PC-9 (cell line): ENCODE data around the gene NFIA. TPM values are rescaled to one million over a fixed set of nuclear protein-coding genes. Genes with fewer than 3 reads are reported as not detected.

Source experiments
- BruUV-seq: library from RNA; stranded (reverse); fragments of 400-500 nt; replicated peaks from 2 replicates; lab custom pipeline; 2021; lab: Mats Ljungman, UMichigan
- CTCF ChIA-PET: fragments of 300-600 bp; sonication (Branson Sonifier 250); formaldehyde crosslinking; loops from one replicate; lab custom pipeline; 2022; ENCODE audit warnings: antibody characterized with exemption; lab: Charles Lee
- POLR2A ChIA-PET: fragments of 300-600 bp; sonication (Branson Sonifier 250); formaldehyde crosslinking; loops from one replicate; lab custom pipeline; 2022; ENCODE audit warnings: antibody characterized with exemption; ENCODE audit not compliant: unreplicated experiment; lab: Charles Lee
- DNase-seq, 2 experiments: peaks; one replicate each; pipeline versions ENCODE4 v3.0.0 to v3.0.0-alpha.2; 2015 to 2022; ENCODE audit warnings: mixed read lengths in 1 of 2
- H2AFZ ChIP-seq: fragments of 200-600 bp; sonication (generic); 2 replicates; pipeline ENCODE4 v1.8.1; 2017; ENCODE audit warnings: antibody characterized with exemption
- H3F3A ChIP-seq: fragments of 200-600 bp; sonication (generic); 2 replicates; pipeline ENCODE4 v1.8.1; 2017; ENCODE audit warnings: antibody characterized with exemption, mild to moderate bottlenecking, low read depth; ENCODE audit not compliant: insufficient read depth
- H3K27ac ChIP-seq: fragments of 200-600 bp; sonication (generic); 2 replicates; pipeline ENCODE4 v1.6.1; 2016; ENCODE audit warnings: mixed run types
- H3K27me3 ChIP-seq: fragments of 200-600 bp; sonication (generic); 2 replicates; pipeline ENCODE4 v1.6.1; 2016; ENCODE audit warnings: low read depth, mixed run types; ENCODE audit not compliant: insufficient read depth
- H3K36me3 ChIP-seq: fragments of 200-600 bp; sonication (generic); 2 replicates; pipeline ENCODE4 v1.6.1; 2016; ENCODE audit warnings: low read depth, mixed run types
- H3K4me1 ChIP-seq: fragments of 200-600 bp; sonication (generic); replicated peaks from 2 replicates; pipeline ENCODE4 v1.6.1; 2016; ENCODE audit warnings: mixed run types; ENCODE audit not compliant: insufficient read depth
- H3K4me2 ChIP-seq: fragments of 200-600 bp; sonication (generic); 2 replicates; pipeline ENCODE4 v1.6.1; 2017; ENCODE audit warnings: mixed run types
- H3K4me3 ChIP-seq: fragments of 200-600 bp; sonication (generic); 2 replicates; pipeline ENCODE4 v1.6.1; 2016; ENCODE audit warnings: mixed run types
- H3K79me2 ChIP-seq: fragments of 200-600 bp; sonication (generic); 2 replicates; pipeline ENCODE4 v1.6.1; 2017; ENCODE audit warnings: low read depth, mixed run types
- H3K9me2 ChIP-seq: fragments of 200-600 bp; sonication (generic); 2 replicates; pipeline ENCODE4 v1.8.1; 2017; ENCODE audit warnings: mild to moderate bottlenecking; ENCODE audit not compliant: insufficient read depth
- H3K9me3 ChIP-seq: fragments of 200-600 bp; sonication (generic); 2 replicates; pipeline ENCODE4 v1.8.1; 2016; ENCODE audit warnings: low read depth; ENCODE audit not compliant: insufficient read depth
- H4K20me1 ChIP-seq: fragments of 200-600 bp; sonication (generic); 2 replicates; pipeline ENCODE4 v1.8.1; 2017; ENCODE audit not compliant: insufficient read depth
- CTCF ChIP-seq: fragments of 200-600 bp; sonication (generic); conservative IDR thresholded peaks from 2 replicates; pipeline ENCODE4 v1.6.1; 2017; ENCODE audit warnings: mixed run types, antibody characterized with exemption, mild to moderate bottlenecking, moderate library complexity
- EZH2 ChIP-seq: fragments of 200-600 bp; sonication (generic); IDR thresholded peaks from 2 replicates; pipeline ENCODE4 v1.8.0; 2017; ENCODE audit warnings: antibody characterized with exemption, low read depth
- intact Hi-C: fragments of 100-400 bp; cut with micrococcal nuclease; formaldehyde crosslinking; loops from one replicate; pipeline ENCODE4 v1.10.0; 2022; ENCODE audit not compliant: unreplicated experiment
- total RNA-seq: library from RNA; stranded (reverse); gene quantifications from 2 replicates; pipeline ENCODE4 v1.2.3, GENCODE V29; 2021

NFIA gene
- total RNA-seq, 1 experiment from 2014 or later: 26.7 TPM

GRCh38 chr1:61459345-61459744 is 377.0 kb downstream of the NFIA start:
- no peaks in the 10 kb centered on the region for H3K9me2 ChIP-seq
- no peak overlapping the region for H2AFZ ChIP-seq
- TF ChIP-seq EZH2: no peak
- no peaks in the 10 kb centered on the region for H3K36me3 ChIP-seq
- H3K9me3 ChIP-seq: no peaks in the 10 kb centered on the region
- H3K79me2 ChIP-seq: no peaks in the 10 kb centered on the region
- H3F3A ChIP-seq: no peaks in the 10 kb centered on the region
- intact Hi-C loops: loop anchor here (10.0 kb wide), 4 partner anchors 125 to 485 kb away; no protein-coding TSS in a partner anchor
- H4K20me1 ChIP-seq: no peaks in the 10 kb centered on the region
- no peaks in the 10 kb centered on the region for H3K27me3 ChIP-seq
- no peak overlapping the region for H3K4me3 ChIP-seq
- ChIA-PET POLR2A (no interaction called here), CTCF (no interaction called here)
- H3K4me2 ChIP-seq: no peak overlapping the region
- H3K27ac ChIP-seq: no peak overlapping the region
- no peak for DNase-seq
- H3K4me1 ChIP-seq: no peaks in the 10 kb centered on the region
- BruUV-seq: no TSS peak

DNA sequence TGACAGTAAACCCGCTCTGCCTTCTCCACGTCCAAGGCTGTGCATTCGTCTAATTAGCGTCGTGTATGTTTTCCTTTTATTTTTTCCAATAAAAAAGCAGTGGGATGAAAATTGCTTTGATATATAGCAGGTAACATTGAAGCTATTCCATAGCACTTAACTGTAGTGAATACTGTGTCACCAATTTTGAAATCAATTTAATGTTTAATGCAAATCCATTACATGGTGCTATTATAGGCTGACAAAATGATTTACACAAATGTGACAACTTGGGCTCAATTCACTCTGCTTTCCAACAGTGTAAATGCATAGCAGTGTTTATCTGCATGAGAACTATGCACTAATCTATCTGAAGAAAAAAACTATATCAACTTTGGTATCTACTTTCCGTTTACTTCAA is 377.8 kb downstream of the NFIA start:
- Histone ChIP-seq H3K36me3 (no peaks in the 10 kb centered on the region), H3F3A (no peaks in the 10 kb centered on the region), H4K20me1 (no peaks in the 10 kb centered on the region), H3K27me3 (no peaks in the 10 kb centered on the region), H2AFZ (no peak overlapping the region), H3K27ac (no peak overlapping the region), H3K4me3 (no peak overlapping the region), H3K9me2 (no peaks in the 10 kb centered on the region), H3K4me2 (no peak overlapping the region), H3K79me2 (no peaks in the 10 kb centered on the region), H3K4me1 (no peaks in the 10 kb centered on the region), H3K9me3 (no peaks in the 10 kb centered on the region)
- TF ChIP-seq EZH2 (no peak), CTCF (no peak)
- CTCF ChIA-PET: no interaction called here
- no peak for DNase-seq
- no TSS peak for BruUV-seq
- POLR2A ChIA-PET: no interaction called here
- intact Hi-C loops: no loop called here

DNA sequence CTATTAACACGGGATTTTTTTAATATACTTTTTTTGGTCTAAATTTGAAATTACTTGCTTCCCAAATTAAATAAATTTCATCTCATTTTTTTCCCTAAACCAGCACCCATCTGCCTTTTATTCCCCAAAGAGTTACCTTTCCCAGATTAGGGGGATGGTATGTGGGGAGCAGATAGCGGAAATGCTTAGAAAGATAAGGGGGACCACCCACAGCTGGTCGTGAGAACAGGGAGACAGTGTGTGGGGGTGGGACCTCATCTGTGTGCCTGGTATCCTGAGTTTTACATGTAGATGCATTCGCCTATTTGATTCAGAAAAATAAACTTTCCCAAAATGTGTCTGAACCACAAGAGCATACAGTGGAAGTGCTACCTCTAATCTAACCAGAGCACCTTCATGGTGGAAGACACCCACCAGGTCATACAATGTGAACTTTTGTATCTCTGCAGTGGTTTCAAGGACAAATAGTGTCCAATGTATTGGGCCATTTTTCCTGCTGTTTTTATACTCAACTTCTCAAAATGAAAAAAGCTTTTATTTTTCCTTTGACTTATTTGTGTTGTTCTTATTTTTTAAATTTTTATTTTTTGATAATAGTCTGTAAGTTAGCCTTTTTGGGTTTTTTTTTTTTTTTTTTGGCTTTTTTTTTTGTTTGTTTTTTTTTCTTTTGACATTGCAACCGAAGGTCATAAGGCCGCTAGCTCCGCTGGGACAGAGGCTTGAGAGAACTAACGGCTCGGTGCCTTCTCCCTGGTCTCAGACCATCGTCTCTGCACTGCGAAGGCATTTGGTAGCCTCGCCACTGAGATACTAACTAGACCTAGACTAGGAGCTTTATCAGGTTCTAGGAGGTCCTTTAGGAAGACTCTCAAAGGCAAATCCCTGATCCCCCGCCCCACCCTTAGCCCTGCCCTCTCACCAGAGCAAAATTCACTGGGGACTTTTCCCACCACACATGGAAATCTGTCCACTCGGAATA is 379.3 kb downstream of the NFIA start:
- BruUV-seq: no TSS peak
- Histone ChIP-seq H4K20me1 (no peaks in the 10 kb centered on the region), H3F3A (no peaks in the 10 kb centered on the region), H3K79me2 (no peaks in the 10 kb centered on the region), H3K27ac (no peak overlapping the region), H3K36me3 (no peaks in the 10 kb centered on the region), H3K9me2 (no peaks in the 10 kb centered on the region), H3K4me2 (no peak overlapping the region), H3K4me3 (no peak overlapping the region), H3K4me1 (no peaks in the 10 kb centered on the region), H2AFZ (no peak overlapping the region), H3K27me3 (no peaks in the 10 kb centered on the region), H3K9me3 (no peaks in the 10 kb centered on the region)
- no peak for DNase-seq
- intact Hi-C loops: no loop called here
- TF ChIP-seq CTCF (no peak), EZH2 (no peak)
- ChIA-PET CTCF (no interaction called here), POLR2A (no interaction called here)
